Measurements from ENCODE around the gene EFS.

DNA sequence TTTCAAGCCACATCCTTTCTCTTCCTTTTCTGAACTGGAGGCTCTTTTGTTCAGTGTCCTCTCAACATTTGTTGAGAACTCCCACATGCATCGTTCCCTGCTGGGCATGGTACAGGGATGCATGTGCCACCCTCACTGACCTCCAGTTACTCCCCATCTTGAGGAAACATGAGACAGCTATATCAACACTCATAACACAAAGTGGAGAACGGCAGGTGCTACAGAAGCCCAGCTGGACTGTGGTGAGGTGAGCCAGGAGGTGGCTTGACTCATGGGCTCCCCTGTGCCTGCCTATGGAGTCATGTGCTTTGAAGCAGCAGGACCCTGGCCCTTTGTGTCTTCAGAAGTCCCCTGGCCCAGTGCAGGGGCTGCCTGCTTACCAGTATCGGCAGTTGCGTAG lies 33.4 kb upstream of the EFS start:
- TF ChIP-seq EP300 (IDR thresholded peaks at IDR 0.05) (no peak), CTCF (IDR thresholded peaks at IDR 0.05) (no peak), POLR2A (IDR thresholded peaks at IDR 0.05) (no peak), POLR2AphosphoS5 (IDR thresholded peaks at IDR 0.05) (no peak)

Measured in gastroesophageal sphincter (tissue), 3 donors.